GM20000 (cell line): ENCODE data around the gene INHBB.

Experiments
- DNase-seq: peaks from one replicate; pipeline ENCODE4 v3.0.0; 2012; ENCODE audit warnings: low spot score
- TF ChIP-seq, protein P1 (sequence below): IDR thresholded peaks from 2 replicates; pipeline ENCODE4 v1.5.1; 2012; ENCODE audit warnings: mild to moderate bottlenecking, control low read depth; ENCODE audit errors: extremely low read depth, missing control alignments

Gene INHBB

DNA sequence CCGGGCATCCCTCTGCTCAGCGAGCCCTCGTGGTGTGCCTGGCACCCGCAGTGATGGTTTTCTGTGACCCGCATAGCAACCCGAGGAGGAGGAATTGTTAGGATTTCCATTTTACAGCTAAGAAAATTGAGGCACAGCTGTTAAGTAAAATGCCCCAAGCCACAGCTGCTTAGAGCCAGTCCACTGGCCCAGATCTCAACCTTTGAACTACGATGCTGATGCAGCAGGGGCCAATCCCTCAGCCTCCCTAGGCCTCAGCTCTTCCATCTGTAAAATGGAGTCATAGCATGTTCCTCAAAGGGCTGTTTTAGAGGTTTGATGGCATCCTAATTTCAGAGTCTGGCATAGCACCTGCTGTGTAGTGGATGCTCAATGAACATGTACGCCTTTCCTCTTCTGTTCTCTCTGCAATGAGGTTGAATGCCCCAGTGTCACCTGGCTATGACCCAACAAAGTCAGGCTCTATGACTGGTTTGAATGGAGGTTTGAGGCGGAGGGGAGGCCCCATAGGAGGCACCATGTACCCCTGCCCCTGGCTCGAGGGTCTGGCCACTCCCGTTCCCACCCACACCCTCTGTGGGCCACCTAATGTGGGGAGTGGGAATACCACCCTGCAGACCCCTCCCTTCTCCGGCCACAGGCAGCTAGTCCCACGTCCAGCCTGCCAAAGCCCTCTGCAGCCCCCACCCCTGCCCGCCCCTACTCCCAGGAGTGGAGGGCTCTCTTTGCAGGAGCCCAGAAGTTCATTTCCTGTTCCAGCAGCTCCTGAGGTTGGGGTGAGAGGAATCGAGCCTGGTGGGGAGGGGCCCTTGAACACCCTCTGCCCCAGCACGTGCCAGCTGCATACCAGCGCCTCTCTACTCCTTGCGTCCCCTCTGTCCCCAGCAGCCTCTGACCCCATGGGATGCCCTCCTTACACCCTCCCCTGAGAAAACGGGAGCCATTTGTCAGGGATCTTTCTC is 31.0 kb downstream of the INHBB start:
- no peak for DNase-seq
- TF ChIP-seq, protein P1, sequence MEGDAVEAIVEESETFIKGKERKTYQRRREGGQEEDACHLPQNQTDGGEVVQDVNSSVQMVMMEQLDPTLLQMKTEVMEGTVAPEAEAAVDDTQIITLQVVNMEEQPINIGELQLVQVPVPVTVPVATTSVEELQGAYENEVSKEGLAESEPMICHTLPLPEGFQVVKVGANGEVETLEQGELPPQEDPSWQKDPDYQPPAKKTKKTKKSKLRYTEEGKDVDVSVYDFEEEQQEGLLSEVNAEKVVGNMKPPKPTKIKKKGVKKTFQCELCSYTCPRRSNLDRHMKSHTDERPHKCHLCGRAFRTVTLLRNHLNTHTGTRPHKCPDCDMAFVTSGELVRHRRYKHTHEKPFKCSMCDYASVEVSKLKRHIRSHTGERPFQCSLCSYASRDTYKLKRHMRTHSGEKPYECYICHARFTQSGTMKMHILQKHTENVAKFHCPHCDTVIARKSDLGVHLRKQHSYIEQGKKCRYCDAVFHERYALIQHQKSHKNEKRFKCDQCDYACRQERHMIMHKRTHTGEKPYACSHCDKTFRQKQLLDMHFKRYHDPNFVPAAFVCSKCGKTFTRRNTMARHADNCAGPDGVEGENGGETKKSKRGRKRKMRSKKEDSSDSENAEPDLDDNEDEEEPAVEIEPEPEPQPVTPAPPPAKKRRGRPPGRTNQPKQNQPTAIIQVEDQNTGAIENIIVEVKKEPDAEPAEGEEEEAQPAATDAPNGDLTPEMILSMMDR, result no peak

DNA sequence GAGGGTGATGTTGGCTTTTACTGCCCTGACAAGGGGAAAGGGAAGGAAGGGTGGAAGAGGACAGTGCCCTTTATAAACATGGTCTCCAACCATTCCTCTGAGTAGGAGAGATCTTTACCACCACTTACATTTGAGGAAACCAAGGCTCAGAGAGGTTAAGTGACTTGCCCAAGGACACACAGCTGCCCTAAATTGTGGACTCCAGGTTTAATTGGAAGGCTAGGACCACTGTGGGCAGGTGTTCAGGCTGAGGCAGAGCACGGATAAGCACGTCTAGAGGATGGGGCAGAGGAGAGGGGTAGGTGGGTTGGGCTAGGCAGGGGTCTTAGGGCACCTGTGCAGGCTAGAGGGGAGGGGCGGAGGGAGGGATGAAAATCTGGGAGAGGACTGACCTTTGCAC is 32.7 kb downstream of the INHBB start:
- TF ChIP-seq, protein P1, result no peak
- DNase-seq, result no peak

DNA sequence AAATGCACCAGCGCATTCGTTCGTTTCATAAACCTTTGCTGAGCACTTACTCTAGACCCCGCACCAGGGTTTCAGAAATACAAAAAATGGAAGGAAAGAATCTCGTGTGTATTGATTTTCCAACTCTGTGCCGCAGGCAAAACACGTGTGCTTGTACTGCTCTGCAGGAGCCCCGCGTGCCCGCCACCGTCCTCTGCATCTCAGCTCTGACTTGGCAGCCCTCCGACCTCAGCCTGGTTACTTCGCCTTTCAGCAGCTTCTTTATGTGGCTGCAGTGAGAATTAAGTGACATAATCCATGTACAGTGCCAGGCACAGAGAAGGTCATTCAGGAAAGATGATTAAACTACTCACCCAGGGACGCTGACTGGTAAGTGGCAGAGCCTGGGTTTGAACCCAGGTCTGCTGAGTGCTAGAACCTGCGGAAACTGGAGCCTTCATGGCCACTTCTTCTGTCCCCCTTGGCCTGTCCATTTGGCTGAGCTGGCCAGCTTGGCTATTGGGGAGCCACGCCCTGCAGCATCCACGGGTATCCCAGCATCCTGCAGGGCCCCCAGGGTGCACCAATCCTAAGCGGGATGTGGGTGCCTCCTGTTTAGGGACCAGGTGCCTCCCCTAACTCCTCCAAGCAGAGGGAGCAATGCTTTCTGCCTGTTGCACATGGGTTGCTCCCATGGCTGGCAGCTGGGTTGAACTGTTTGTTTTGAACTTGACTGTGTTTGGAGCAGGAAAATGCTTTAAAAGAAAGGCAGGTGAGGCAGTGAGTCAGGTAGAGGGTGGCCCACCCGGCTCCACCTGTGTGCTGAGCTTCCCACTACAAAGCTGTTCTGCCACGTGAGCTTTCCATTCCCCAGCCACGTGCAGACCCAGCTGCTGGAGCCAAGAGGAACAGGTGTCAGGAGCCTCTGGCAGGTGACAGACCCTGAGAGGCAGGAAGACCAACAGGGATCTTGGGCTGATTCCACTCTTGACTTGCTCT is 34.3 kb downstream of the INHBB start:
- DNase-seq, result no peak
- TF ChIP-seq, protein P1, result no peak

DNA sequence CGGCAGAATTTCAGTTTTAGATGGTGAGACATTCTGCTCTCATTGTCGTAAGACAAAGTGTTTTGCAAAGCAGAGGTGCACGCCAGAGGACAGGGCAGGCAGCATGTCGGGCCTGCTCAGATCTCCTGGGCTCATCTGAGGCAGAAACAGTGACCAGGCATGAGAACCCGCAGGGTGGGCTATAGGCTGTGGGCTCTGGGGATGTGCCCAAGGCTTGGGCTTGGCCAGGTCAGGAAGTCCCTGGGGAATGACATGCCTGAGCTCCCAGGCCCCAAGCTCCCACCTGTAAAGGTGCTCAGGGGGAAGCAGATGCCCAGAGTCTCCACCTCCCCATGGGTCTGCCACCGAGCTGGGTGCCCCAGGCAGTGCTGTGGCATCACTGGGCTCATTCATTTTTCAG is 35.3 kb downstream of the INHBB start:
- no peak for DNase-seq
- TF ChIP-seq, protein P1, result no peak

DNA sequence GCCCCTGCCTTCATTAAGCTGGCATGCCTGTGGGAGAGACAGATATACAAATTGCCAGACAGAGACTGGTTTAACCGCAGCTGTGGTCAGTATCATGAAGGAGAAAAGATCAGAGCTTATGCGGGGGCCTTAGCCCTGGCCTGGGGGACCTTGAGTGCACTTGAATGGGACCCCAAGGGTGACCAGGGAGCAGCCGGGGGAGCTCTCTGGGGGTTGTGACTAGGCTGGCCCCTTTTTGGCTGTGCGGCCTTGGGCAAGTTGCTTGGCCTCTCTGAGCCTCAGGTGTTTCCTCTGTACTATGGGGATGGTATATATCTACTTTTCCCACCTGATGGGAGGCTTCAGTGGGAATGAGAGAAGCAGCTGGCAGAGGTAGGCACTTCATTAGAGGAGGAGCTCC is 35.7 kb downstream of the INHBB start:
- TF ChIP-seq, protein P1, result no peak
- DNase-seq, result no peak

DNA sequence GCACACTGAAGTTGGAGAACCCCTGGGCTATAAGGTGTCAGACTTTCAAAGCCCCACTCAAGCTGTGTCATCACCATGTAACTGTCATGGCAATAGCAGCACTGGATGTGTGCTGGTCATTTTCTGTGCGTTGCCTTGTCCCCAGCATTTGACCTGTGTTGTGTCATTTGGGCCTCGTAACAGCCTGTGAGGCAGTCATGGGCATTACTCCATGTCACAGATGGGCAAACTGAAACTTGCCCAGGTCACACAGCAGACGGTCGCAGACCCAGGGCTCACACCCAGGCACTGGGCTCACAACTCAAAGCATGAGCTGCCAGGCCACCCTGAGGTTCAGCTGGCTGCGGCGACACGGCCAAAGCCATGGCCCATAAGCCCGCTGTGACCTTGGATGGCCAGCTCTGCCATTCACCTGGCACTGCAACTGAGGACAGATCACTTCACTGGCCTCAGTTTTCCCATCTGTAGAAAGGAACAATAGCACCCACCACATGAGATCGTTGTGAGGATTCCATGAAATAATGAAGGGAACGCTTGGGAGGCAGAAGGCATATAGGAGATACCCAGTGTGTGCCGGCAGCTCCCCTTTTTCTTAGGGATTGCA is 36.7 kb downstream of the INHBB start:
- TF ChIP-seq, protein P1, result no peak
- no peak for DNase-seq
